ENCODE results near the gene BFAR.

DNA sequence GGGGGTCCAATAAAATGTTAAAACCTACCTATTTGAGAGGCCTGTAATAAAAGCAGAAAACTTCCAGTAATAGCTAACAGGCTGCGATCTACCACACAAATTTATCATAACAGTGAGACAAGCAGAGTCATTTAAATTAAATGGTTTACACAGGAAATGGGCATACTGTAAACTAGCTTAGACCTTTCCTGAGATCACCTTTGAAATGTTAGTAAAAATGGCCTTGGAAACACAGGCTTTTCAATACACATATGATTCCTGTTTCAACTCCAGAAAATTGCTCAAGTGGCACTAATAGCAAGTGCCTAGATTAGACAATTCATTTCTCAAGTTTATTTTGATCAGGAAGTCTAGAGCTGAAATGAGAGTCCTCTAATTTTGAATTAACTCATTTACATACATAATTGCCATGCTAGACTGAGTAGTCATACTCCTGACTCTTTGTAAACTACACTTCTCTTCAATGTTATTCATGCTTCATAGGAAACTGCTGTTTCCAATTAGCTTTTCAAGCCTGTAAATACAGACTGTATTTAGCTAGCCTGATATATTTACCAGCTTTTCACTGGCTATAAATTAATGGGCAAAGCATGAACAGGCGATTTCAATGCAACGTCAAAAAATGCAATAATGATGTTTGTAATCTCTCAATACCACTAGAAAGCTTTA lies 46.0 kb upstream of the BFAR start:
- TF ChIP-seq EZH2 (IDR thresholded peaks at IDR 0.05; ENCODE audit: borderline replicate concordance, low read length), result no peak
- TF ChIP-seq, protein P1, sequence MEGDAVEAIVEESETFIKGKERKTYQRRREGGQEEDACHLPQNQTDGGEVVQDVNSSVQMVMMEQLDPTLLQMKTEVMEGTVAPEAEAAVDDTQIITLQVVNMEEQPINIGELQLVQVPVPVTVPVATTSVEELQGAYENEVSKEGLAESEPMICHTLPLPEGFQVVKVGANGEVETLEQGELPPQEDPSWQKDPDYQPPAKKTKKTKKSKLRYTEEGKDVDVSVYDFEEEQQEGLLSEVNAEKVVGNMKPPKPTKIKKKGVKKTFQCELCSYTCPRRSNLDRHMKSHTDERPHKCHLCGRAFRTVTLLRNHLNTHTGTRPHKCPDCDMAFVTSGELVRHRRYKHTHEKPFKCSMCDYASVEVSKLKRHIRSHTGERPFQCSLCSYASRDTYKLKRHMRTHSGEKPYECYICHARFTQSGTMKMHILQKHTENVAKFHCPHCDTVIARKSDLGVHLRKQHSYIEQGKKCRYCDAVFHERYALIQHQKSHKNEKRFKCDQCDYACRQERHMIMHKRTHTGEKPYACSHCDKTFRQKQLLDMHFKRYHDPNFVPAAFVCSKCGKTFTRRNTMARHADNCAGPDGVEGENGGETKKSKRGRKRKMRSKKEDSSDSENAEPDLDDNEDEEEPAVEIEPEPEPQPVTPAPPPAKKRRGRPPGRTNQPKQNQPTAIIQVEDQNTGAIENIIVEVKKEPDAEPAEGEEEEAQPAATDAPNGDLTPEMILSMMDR (IDR thresholded peaks at IDR 0.05; ENCODE audit: low read length), result no peak
